Measurements from ENCODE around the gene ACAP3. TPM values are rescaled to one million over a fixed set of nuclear protein-coding genes. Genes with fewer than 3 reads are reported as not detected.

ACAP3 gene
- total and polyA plus RNA-seq, 2 experiments from 2014 or later: 8.1 to 31.9 TPM

- H3F3A ChIP-seq (replicated peaks; ENCODE audit: low read depth): peaks cover 20% of the 10 kb centered on the region; the same call in 1 of the 2 replicates
- no peak overlapping the region for H3K4me2 ChIP-seq
- H3K4me3 ChIP-seq: no peak overlapping the region
- no peak overlapping the region for H3K27ac ChIP-seq (ENCODE audit: low read depth)
- Mint-ChIP-seq H3K4me3 (no peak overlapping the region), H3K36me3 (ENCODE audit: low read depth) (peaks cover 5% of the 10 kb centered on the region; the same call in 2 of the 3 replicates), H3K4me1 (no peaks in the 10 kb centered on the region), H3K27ac (no peak overlapping the region), H3K9me3 (no peaks in the 10 kb centered on the region), H3K27me3 (ENCODE audit: insufficient read depth, low read depth, poor library complexity) (peaks cover 16% of the 10 kb centered on the region)
- ATAC-seq: no peak
- TF ChIP-seq CTCF (conservative IDR thresholded peaks at IDR 0.05; ENCODE audit: low read depth in 2 of 2): no peak
- TF ChIP-seq ZNF114 (CRISPR knock-in tag; IDR thresholded peaks at IDR 0.05): no peak
- TF ChIP-seq EZH2 (IDR thresholded peaks at IDR 0.05; ENCODE audit: low read depth, unreplicated experiment): no peak
- H3K79me2 ChIP-seq (replicated peaks; ENCODE audit: insufficient read depth): 0 out of 2 replicates have a peak, but pooled peaks cover 4% of the 10 kb centered on the region
- H2AFZ ChIP-seq: no peak overlapping the region
- no peaks in the 10 kb centered on the region for H3K9me2 ChIP-seq (ENCODE audit: insufficient read depth)
- H4K20me1 ChIP-seq (replicated peaks; ENCODE audit: insufficient read depth): no peaks in the 10 kb centered on the region
- H3K4me1 ChIP-seq (ENCODE audit: insufficient read depth): no peaks in the 10 kb centered on the region
- no peaks in the 10 kb centered on the region for H3K27me3 ChIP-seq (ENCODE audit: insufficient read depth)
- DNase-seq (ENCODE audit: low spot score): no peak
- H3K36me3 ChIP-seq (ENCODE audit: insufficient read depth): no peaks in the 10 kb centered on the region
Observed at GRCh38 chr1:1330366-1331067, 22.8 kb upstream of the ACAP3 start.

- Histone ChIP-seq H3F3A (replicated peaks; ENCODE audit: low read depth) (peaks cover 15% of the 10 kb centered on the region; the same call in 1 of the 2 replicates), H3K4me1 (ENCODE audit: insufficient read depth) (no peaks in the 10 kb centered on the region), H3K9me2 (ENCODE audit: insufficient read depth) (no peaks in the 10 kb centered on the region), H3K4me2 (no peak overlapping the region), H3K27me3 (ENCODE audit: insufficient read depth) (no peaks in the 10 kb centered on the region), H3K79me2 (replicated peaks; ENCODE audit: insufficient read depth) (peaks cover 8% of the 10 kb centered on the region; the same call in 1 of the 2 replicates), H3K27ac (ENCODE audit: low read depth) (no peak overlapping the region), H3K4me3 (no peak overlapping the region), H3K36me3 (ENCODE audit: insufficient read depth) (no peaks in the 10 kb centered on the region), H4K20me1 (replicated peaks; ENCODE audit: insufficient read depth) (no peaks in the 10 kb centered on the region), H2AFZ (no peak overlapping the region)
- Mint-ChIP-seq H3K27me3 (ENCODE audit: insufficient read depth, low read depth, poor library complexity) (peaks cover 16% of the 10 kb centered on the region), H3K9me3 (no peaks in the 10 kb centered on the region), H3K4me1 (no peaks in the 10 kb centered on the region), H3K36me3 (ENCODE audit: low read depth) (peaks cover 5% of the 10 kb centered on the region; the same call in 2 of the 3 replicates), H3K27ac (no peak overlapping the region), H3K4me3 (no peak overlapping the region; the same call in 2 of the 3 replicates)
- ATAC-seq: no peak
- DNase-seq (ENCODE audit: low spot score): no peak
- TF ChIP-seq POLR2AphosphoS5 (IDR thresholded peaks at IDR 0.05; ENCODE audit: low read depth): no peak
- TF ChIP-seq ZNF114 (CRISPR knock-in tag; IDR thresholded peaks at IDR 0.05): no peak
- TF ChIP-seq STAT1 (IDR thresholded peaks at IDR 0.05; ENCODE audit: unreplicated experiment): no peak
- TF ChIP-seq CTCF (conservative IDR thresholded peaks at IDR 0.05; ENCODE audit: low read depth in 2 of 2): no peak
- TF ChIP-seq ETS1 (IDR thresholded peaks at IDR 0.05): no peak
- no peak for TF ChIP-seq JUNB (IDR thresholded peaks at IDR 0.05; ENCODE audit: unreplicated experiment)
- no peak for TF ChIP-seq EZH2phosphoT487 (IDR thresholded peaks at IDR 0.05; ENCODE audit: unreplicated experiment)
- no peak for TF ChIP-seq EZH2 (IDR thresholded peaks at IDR 0.05; ENCODE audit: low read depth, unreplicated experiment)
- TF ChIP-seq REST (IDR thresholded peaks at IDR 0.05; ENCODE audit: unreplicated experiment): no peak
Observed at GRCh38 chr1:1329304-1330210, 21.8 kb upstream of the ACAP3 start.

Measured in GM23338 (cell line).